SK-N-SH (cell line): ENCODE results near the gene STAG2. TPM values are rescaled to one million over a fixed set of nuclear protein-coding genes. Genes with fewer than 3 reads are reported as not detected.

ENCODE experiments used
- CTCF ChIA-PET: fragments of 300-600, 350-600 bp; formaldehyde crosslinking; extraction: SDS; loops from one replicate; lab custom pipeline; 2021; lab: Yijun Ruan, JAX
- POLR2A ChIA-PET: fragments of 350-600 bp; sonication (Branson Sonifier 250); formaldehyde crosslinking; extraction: SDS; loops from one replicate; lab custom pipeline; 2020; ENCODE audit warnings: antibody characterized with exemption, inconsistent platforms; lab: Yijun Ruan, JAX
- DNase-seq: peaks from one replicate; pipeline ENCODE4 v3.0.0; 2012
- H2AFZ ChIP-seq: fragments of 200-600 bp; sonication (generic); 2 replicates; pipeline ENCODE4 v1.8.1; 2016; ENCODE audit warnings: antibody characterized with exemption, mild to moderate bottlenecking, low read depth
- H3F3A ChIP-seq: fragments of 200-600 bp; sonication (generic); replicated peaks from 2 replicates; pipeline ENCODE3; 2016; ENCODE audit warnings: antibody characterized with exemption, mild to moderate bottlenecking; ENCODE audit not compliant: insufficient read depth
- H3K27ac ChIP-seq, 2 experiments: fragments of 200-500 bp in 1 of 2; fragments of 200-600 bp in 1 of 2; sonication (Bioruptor generic) in 1 of 2; sonication (generic), shearing (Covaris generic) in 1 of 2; 2 replicates each; pipeline versions ENCODE4 v1.5.1 to v1.6.1; 2014 to 2016; ENCODE audit warnings: low read depth in 2 of 2, inconsistent platforms in 1 of 2, low read length in 1 of 2, mild to moderate bottlenecking in 1 of 2, mixed read lengths in 1 of 2
- H3K27me3 ChIP-seq: fragments of 200-600 bp; sonication (generic), shearing (Covaris generic); 2 replicates; pipeline ENCODE4 v1.6.1; 2016; ENCODE audit warnings: mixed run types; ENCODE audit not compliant: insufficient read depth
- H3K36me3 ChIP-seq, 2 experiments: fragments of 200-500 bp in 1 of 2; fragments of 200-600 bp in 1 of 2; sonication (Bioruptor generic) in 1 of 2; sonication (generic) in 1 of 2; replicated peaks in 1 of 2; 2 replicates each; pipeline versions ENCODE3 to v1.5.1; 2014 to 2016; ENCODE audit warnings: low read length in 1 of 2, mild to moderate bottlenecking in 1 of 2; ENCODE audit not compliant: insufficient read depth in 2 of 2, control insufficient read depth in 1 of 2
- H3K4me1 ChIP-seq, 2 experiments: fragments of 200-500 bp in 1 of 2; fragments of 200-600 bp in 1 of 2; sonication (Bioruptor generic) in 1 of 2; sonication (generic), shearing (Covaris generic) in 1 of 2; 2 replicates each; pipeline versions ENCODE4 v1.5.1 to v1.6.1; 2014 to 2016; ENCODE audit warnings: low read depth in 1 of 2, low read length in 1 of 2, mixed run types in 1 of 2; ENCODE audit not compliant: insufficient read depth in 2 of 2, control insufficient read depth in 1 of 2
- H3K4me2 ChIP-seq: fragments of 200-600 bp; sonication (generic), shearing (Covaris generic); 2 replicates; pipeline ENCODE4 v1.6.1; 2017; ENCODE audit warnings: mixed run types
- H3K4me3 ChIP-seq, 2 experiments: fragments of 200-500 bp in 1 of 2; fragments of 200-600 bp in 1 of 2; sonication (Bioruptor generic) in 1 of 2; sonication (generic), shearing (Covaris generic) in 1 of 2; 2 replicates each; pipeline versions ENCODE4 v1.5.1 to v1.8.1; 2014 to 2016; ENCODE audit warnings: low read depth in 2 of 2, inconsistent platforms in 1 of 2, low read length in 1 of 2, mild to moderate bottlenecking in 1 of 2, mixed read lengths in 1 of 2, moderate library complexity in 1 of 2
- H3K79me2 ChIP-seq: fragments of 200-600 bp; sonication (generic); 2 replicates; pipeline ENCODE4 v1.8.1; 2017; ENCODE audit warnings: mild to moderate bottlenecking; ENCODE audit not compliant: insufficient read depth
- H3K9ac ChIP-seq: fragments of 200-600 bp; sonication (generic); 2 replicates; pipeline ENCODE4 v1.6.1; 2017; ENCODE audit warnings: mixed run types
- H3K9me2 ChIP-seq: fragments of 200-600 bp; sonication (generic); 2 replicates; pipeline ENCODE4 v1.6.1; 2017; ENCODE audit warnings: mixed run types
- H3K9me3 ChIP-seq: fragments of 200-600 bp; sonication (generic); 2 replicates; pipeline ENCODE4 v1.6.1; 2017; ENCODE audit warnings: mixed run types, mild to moderate bottlenecking, moderate library complexity
- H4K20me1 ChIP-seq: fragments of 200-600 bp; sonication (generic); 2 replicates; pipeline ENCODE4 v1.6.1; 2017; ENCODE audit warnings: mild to moderate bottlenecking, mixed run types; ENCODE audit not compliant: insufficient read depth
- CHD2 ChIP-seq: fragments of 150-350 bp; IDR thresholded peaks from 2 replicates; pipeline ENCODE4 v1.6.1; 2018; ENCODE audit warnings: low read length; ENCODE audit not compliant: partially characterized antibody
- CTCF ChIP-seq: fragments of 200-600 bp; sonication (generic); IDR thresholded peaks from 2 replicates; pipeline ENCODE4 v1.6.1; 2017; ENCODE audit warnings: antibody characterized with exemption, mild to moderate bottlenecking, moderate library complexity
- EP300 ChIP-seq, 2 experiments: IDR thresholded peaks; 2 replicates each; pipeline versions ENCODE4 v1.4.0 to v1.6.1; 2012; ENCODE audit warnings: borderline replicate concordance in 1 of 2, low read depth in 1 of 2, low read length in 1 of 2
- EZH2phosphoT487 ChIP-seq: fragments of 200-600 bp; sonication (generic); IDR thresholded peaks from 2 replicates; pipeline ENCODE4 v1.6.1; 2017; ENCODE audit warnings: low read depth, mixed run types, mild to moderate bottlenecking, antibody characterized with exemption, moderate library complexity, borderline replicate concordance
- FOSL2 ChIP-seq: IDR thresholded peaks from 2 replicates; pipeline ENCODE4 v1.4.0; 2012; ENCODE audit warnings: low read depth, mild to moderate bottlenecking, moderate library complexity, borderline replicate concordance
- FOXJ3 ChIP-seq: sonication (generic); formaldehyde crosslinking; IDR thresholded peaks from 2 replicates; pipeline ENCODE4 v1.5.1; 2020; ENCODE audit warnings: mild to moderate bottlenecking, missing genetic modification reagents
- GABPA ChIP-seq: IDR thresholded peaks from 2 replicates; pipeline ENCODE4 v1.4.0; 2012; ENCODE audit warnings: low read depth, mild to moderate bottlenecking
- MXI1 ChIP-seq: IDR thresholded peaks from 2 replicates; pipeline ENCODE4 v1.6.1; 2012; ENCODE audit warnings: mild to moderate bottlenecking, low read depth, low read length, improper control_type of control experiment
- NFIC ChIP-seq: IDR thresholded peaks from 2 replicates; pipeline ENCODE4 v1.4.0; 2012; ENCODE audit warnings: borderline replicate concordance
- NRF1 ChIP-seq: IDR thresholded peaks from 2 replicates; pipeline ENCODE4 v1.6.1; 2012; ENCODE audit warnings: low read depth, mild to moderate bottlenecking, low read length
- PBX3 ChIP-seq: IDR thresholded peaks from 2 replicates; pipeline ENCODE4; 2012
- RXRA ChIP-seq: IDR thresholded peaks from 2 replicates; pipeline ENCODE4 v1.4.0; 2012; ENCODE audit warnings: low read depth, mild to moderate bottlenecking, borderline replicate concordance
- TCF12 ChIP-seq: IDR thresholded peaks from 2 replicates; pipeline ENCODE4 v1.4.0; 2012
- USF1 ChIP-seq: IDR thresholded peaks from 2 replicates; pipeline ENCODE4 v1.4.0; 2012; ENCODE audit warnings: low read depth, borderline replicate concordance
- USF2 ChIP-seq: fragments of 150-350 bp; IDR thresholded peaks from 2 replicates; pipeline ENCODE4 v1.6.1; 2017; ENCODE audit warnings: antibody characterized with exemption, low read length, low read depth, borderline replicate concordance
- YY1 ChIP-seq: IDR thresholded peaks from 2 replicates; pipeline ENCODE4 v1.4.0; 2012; ENCODE audit warnings: low read depth, mild to moderate bottlenecking
- ZBTB33 ChIP-seq: IDR thresholded peaks from 2 replicates; pipeline ENCODE4 v1.4.0; 2012; ENCODE audit warnings: low read depth, borderline replicate concordance
- WGBS: methylation state at CpG from one replicate; pipeline ENCODE4 v1.1.6; 2017; ENCODE audit warnings: low lambda C conversion rate; 5-methylcytosine and 5-hydroxymethylcytosine counted together
- polyA plus RNA-seq, 3 experiments: library from polyadenylated mRNA; depleted of rRNA; stranded (reverse); fragments of >200 nt; gene quantifications; 2 replicates each; pipeline ENCODE4 v1.2.3, GENCODE V29; 2012

The STAG2 gene
- polyA plus RNA-seq, 1 of the 3 experiments (the other 2 are of a cell fraction), result 11.3 TPM

- CTCF ChIA-PET, result interaction anchor here (0.6 kb wide), 1 partner anchor 40 kb away, joined by 3 read pairs; no protein-coding TSS in a partner anchor
- Histone ChIP-seq H4K20me1 (no peaks in the 10 kb centered on the region), H3K79me2 (peaks cover 8% of the 10 kb centered on the region; the same call in 1 of the 2 replicates), H3K4me1 (peaks cover 0 to 7% of the 10 kb centered on the region in 2 experiments; a peak in 1 of 4 replicates), H3F3A (peaks cover 21% of the 10 kb centered on the region), H3K27me3 (no peaks in the 10 kb centered on the region), H3K36me3 (peaks cover 6 to 13% of the 10 kb centered on the region in 2 experiments), H3K9me2 (no peaks in the 10 kb centered on the region), H3K9me3 (no peaks in the 10 kb centered on the region), H3K4me2 (no peak overlapping the region), H3K9ac (no peak overlapping the region), H3K4me3 (no peak overlapping the region), H3K27ac (peak overlapping the region in 1 of 2 experiments; percentile 18; a peak in 1 of 4 replicates)
- 26% methylated on average over 3 of the region's 3 CpGs for WGBS
- POLR2A ChIA-PET, result no interaction called here
- no peak for DNase-seq
- no peak for TF ChIP-seq GABPA
- no peak for TF ChIP-seq FOXJ3 (CRISPR knock-in tag)
- no peak for TF ChIP-seq NFIC
- no peak for TF ChIP-seq CTCF
- TF ChIP-seq TCF12, result no peak
- TF ChIP-seq USF1, result no peak
- TF ChIP-seq NRF1, result no peak
- TF ChIP-seq YY1, result no peak
- no peak for TF ChIP-seq RXRA
- TF ChIP-seq FOSL2, result peak; percentile 60; the same call in 1 of the 2 replicates
- TF ChIP-seq EP300 (IDR thresholded peaks at IDR 0.05; ENCODE audit: borderline replicate concordance in 1 of 2, low read depth in 1 of 2, low read length in 1 of 2), result no peak
- TF ChIP-seq MXI1, result no peak
- TF ChIP-seq PBX3, result peak; percentile 24; the same call in 1 of the 2 replicates
- TF ChIP-seq EZH2phosphoT487, result no peak
- no peak for TF ChIP-seq CHD2
- no peak for TF ChIP-seq ZBTB33
- no peak for TF ChIP-seq USF2
- TF ChIP-seq, all 33 proteins: peak for 2
- no peak overlapping the region for H2AFZ ChIP-seq
Observed at GRCh38 chrX:124028182-124028581, 66.7 kb downstream of the STAG2 start.
